ENCODE results near the gene HECTD4.

The HECTD4 gene

DNA sequence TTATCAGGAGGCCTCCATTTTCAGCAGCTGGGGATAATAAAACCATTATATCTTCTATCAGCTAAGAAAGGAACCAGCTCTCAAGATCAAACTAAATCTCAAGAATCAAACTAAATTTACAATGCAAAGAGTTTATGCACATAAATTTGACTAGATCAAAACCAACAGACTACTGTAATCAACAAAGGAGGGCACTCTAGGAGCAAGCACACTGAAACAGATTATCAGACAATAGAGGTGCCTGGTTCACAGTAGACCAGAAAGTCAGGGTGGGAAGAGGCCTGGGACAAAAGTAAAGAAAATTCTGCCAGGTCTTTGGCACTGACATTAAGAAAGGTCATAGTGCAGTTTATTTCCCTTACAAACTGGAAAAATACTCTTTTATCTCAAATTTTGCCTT is 61.0 kb downstream of the HECTD4 start:
- DNase-seq (ENCODE audit: low read depth): no peak

DNA sequence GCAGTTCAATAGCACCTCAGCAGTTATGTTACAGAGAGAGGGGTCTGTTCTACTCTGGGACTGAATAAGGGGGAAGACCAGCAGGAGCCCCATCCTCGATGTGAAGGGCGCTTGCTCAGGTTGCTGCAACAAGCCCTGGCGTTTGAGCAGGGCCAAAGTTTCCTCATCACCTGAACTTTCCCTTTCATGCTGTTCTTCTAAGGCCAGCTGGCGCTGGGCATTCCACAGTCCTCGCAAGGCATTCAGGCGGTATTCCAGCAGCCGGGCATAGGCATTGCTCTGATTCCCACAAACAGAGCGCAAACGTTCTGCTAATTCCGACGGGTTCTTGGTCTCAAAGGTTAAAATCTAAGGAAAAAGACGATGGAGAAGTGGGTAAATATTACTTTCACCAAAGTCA is 62.8 kb downstream of the HECTD4 start:
- DNase-seq (ENCODE audit: low read depth): no peak

DNA sequence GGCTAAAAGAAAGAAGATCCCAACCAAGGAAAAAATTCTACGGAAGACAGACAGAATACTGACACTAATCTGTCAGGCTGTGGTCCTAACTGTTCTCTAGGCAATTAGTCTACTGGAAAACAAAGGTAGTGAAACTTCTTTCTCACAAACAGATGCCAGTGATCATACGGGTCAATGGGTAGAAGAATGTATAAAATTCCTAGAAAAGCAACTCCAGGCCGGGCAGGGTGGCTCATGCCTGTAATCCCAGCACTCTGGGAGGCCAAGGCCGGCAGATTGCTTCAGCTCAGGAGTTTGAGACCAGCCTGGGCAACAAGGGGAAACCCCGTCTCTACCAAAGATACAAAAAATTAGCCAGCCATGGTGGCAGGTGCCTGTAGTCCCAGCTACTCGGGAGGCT is 64.8 kb downstream of the HECTD4 start:
- no peak for DNase-seq (ENCODE audit: low read depth)

DNA sequence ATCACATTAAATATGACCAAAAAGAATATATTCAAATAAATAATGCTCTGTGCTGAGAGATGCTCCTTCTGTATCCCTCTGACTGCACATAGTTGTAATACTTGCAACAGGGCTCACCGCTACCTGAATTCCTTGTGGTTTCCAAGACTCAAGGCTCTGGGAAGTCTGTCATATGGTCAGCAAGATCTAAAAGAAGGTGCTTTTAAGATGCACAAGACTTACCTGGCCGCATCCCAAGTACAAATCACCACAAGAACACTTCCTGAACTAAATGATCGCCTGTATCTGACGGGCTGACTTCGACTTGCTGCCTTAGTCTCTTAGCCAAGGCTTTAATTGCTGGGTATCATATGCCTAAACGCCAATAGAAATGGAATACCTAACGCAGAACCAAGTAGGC is 67.2 kb downstream of the HECTD4 start:
- no peak for DNase-seq (ENCODE audit: low read depth)

DNA sequence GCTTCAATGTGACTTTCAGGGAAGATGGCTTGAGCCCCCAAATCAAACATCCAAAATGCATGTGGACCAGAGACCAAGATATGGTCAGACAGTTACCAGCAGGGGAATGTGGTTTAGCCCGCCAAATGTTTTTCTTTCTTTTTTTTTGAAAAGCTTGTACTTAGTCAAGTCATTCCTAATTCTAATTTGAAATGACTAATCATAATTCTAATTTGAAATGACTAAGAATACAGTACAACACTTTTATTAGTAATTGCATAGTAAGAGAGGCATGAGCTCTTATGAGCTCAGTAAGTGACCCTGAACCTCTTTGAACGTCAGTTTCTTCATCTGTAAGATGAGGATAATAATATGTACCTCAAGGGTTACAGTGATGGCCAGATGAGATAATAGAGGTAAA is 72.4 kb downstream of the HECTD4 start:
- DNase-seq (ENCODE audit: low read depth): no peak

DNA sequence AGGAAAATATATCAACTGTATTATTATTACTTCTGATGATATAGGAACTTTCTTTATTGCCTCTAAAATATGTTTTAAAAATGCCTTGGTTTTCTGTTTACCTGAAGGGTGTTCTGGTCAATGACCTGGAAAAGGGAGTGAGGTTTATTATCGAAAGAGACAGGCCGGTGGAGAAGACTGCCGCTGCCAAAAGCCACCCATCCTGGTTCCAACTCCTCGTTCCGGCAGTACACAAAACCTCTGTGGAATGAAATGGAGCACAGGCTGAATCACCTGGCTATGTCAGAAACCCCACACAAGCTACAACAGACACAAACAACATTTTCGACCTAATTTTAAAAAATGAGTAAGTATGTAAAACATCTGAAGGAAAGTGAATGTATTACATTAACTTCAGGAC is 73.6 kb downstream of the HECTD4 start:
- DNase-seq (ENCODE audit: low read depth): no peak

DNA sequence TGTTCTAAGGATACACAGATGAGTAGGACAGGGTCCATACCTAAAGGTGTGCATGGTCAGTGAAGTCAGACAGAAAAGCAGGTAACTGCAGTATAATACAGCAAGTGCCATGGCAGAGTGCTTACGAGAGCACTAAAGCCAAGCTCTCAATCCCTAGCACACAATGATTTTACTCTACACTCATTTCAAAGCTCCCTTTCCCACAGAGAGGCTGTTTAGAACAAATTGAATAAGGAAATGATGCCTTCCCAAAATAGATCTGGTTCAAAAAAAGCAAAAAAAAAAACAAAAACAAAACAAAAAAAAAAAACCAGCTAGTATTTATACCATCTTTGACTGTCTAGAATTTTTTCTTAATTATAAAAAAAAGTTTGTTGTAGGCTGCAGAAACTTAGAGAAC is 74.1 kb downstream of the HECTD4 start:
- no peak for DNase-seq (ENCODE audit: low read depth)

DNA sequence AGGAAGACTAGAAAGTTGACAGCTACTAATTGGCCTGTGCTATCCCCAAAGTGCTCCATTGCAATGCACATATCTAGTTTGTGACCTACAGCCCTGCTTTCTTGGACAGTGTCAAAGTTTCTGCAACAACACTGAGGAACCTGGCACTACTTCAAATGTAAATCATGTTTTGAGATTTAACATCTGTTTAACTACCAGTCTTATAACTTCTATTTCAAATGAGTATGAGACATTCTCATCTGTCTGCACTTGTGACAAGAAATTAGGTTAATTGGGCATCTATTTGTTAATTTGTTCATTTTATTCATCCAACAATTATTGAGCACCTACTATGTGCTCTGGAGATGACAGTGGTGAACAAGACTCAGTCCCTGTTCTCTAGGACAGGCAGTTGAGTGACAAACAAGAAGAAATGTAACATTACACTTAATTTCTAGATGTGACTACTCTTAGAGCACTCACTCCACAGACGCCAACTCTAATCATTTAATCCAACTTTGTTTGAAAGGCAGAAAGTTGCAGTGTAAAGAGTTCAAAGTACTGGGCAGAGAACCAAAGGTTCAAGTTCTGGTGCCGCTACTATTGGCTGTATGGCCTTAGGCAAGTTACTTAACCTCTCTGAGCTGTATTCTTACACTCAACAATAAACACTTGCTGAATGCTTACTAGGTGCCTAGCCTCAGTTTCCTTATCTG is 74.8 kb downstream of the HECTD4 start:
- no peak for DNase-seq (ENCODE audit: low read depth)

DNA sequence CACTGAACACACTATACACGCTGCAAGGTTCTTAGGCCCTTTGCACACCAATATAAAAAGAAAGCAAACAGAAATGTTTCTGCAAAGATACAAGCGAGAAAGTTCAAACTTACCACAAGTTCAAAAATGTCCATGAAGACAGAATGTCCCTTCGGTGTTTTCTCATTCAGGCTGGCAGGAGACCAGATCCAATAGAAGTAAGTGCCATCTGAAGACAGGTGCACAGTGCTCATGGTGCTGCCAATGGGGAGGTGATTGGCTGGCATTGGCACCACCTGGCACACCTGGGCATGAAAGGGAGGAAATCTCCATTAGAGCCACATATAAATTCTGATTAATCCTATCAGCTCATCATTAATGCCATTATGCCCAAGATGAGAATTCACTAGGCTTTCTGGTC is 76.3 kb downstream of the HECTD4 start:
- no peak for DNase-seq (ENCODE audit: low read depth)

DNA sequence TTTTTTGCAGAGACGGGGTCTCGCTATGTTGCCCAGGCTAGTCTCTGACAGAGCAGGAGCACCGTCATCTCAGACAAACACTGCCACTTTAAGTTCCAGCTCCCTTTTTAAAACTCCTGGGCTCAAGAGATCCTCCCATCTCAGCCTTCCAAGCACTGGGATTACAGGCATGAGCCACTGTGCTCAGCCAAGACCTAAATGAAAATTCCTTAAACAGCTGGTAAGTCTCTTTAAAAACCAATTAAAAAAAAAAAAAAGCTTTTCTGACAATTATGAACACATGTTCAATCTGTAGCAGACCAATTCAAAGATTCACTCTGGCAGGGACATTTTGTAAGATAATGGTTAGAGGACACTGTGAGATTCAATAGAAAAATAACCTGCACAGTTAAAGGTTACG is 77.8 kb downstream of the HECTD4 start:
- DNase-seq (ENCODE audit: low read depth): peak; percentile 14

DNA sequence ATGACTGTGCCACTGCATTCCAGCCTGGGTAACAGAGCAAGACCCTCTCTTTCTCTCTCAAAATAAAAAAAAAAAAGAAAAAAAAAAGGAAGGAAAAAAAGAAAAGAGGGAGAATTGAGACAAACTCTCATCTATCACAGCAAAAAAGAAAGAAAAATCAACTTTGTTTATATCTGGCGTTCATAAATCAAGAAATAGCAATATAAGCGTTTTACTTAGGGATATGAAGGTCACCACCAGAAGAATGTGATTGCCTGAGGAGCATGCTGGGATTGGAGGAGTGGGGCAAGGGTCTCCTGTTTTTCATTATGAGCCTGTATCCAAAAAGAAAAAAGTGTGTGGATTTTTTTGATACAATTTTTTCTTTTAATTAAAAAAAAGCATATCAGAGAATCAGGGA is 78.4 kb downstream of the HECTD4 start:
- DNase-seq (ENCODE audit: low read depth): no peak

DNA sequence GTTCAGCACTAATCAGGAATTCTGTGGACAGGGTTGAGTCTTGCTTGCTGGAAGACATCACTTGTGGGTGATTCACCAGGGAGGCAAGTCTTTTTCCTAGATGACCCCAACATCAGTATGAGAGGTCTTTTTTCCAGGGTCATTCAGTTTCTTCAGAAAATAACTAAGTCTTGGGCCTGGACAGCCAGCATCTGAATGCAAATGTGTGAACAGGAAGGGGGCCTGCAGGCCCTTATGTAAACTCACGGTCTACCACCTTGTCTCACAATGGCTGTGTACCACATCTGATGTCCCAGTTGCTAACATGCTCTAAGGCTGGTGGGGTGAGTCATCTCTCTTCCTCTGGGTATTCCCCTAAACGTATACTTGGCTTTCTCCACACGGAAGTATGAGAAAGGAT is 79.2 kb downstream of the HECTD4 start:
- DNase-seq (ENCODE audit: low read depth): peak; percentile 15

DNA sequence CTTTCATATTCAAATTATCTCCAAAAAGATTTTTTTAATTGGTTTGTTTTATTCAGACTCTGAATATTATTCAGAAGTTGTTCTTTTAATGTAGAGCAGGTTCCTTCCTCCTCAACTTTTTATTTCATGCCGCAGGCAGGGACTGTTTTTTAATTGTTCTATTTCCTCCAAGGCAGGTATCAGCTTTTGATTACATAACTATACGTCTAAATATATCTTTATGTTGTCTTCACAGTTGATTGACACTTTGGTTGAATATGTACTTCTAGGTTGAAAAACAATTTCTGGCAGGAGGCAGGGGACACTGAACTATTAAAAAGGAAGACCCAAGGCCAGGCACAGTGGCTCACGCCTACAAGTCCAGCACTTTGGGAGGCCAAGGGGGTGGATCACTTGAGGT is 82.5 kb downstream of the HECTD4 start:
- no peak for DNase-seq (ENCODE audit: low read depth)

DNA sequence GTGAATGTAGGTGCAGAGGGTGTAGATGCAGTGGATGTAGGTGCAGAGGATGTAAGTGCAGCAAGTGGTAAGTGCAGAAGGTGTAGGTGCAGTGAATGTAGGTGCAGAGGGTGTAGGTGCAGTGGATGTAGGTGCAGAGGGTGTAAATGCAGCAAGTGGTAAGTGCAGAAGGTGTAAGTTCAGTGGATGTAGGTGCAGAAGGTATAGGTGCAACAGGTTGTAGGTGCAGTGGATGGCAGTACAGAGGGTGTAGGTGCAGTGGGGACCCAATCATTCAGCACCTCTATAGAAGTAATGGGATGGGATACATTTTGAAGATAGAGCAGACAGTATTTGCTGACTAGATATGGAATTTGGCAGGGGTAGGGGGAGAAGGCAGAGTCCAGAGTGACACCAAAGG is 85.0 kb downstream of the HECTD4 start:
- DNase-seq (ENCODE audit: low read depth): no peak

DNA sequence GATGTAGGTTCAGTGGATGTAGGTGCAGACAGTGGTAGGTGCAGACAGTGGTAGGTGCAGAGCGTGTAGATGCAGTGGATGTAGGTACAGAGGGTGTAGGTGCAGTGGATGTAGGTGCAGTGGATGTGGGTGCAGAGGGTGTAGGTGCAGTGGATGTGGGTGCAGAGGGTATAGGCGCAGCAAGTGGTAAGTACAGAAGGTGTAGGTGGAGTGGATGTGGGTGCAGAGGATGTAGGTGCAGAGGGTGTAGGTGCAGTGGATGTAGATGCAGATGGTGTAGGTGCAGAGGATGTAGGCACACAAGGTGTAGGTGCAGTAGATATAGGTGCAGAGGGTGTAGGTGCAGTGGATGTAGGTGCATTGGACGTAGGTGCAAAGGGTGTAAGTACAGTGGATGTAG is 86.0 kb downstream of the HECTD4 start:
- DNase-seq (ENCODE audit: low read depth): no peak

DNA sequence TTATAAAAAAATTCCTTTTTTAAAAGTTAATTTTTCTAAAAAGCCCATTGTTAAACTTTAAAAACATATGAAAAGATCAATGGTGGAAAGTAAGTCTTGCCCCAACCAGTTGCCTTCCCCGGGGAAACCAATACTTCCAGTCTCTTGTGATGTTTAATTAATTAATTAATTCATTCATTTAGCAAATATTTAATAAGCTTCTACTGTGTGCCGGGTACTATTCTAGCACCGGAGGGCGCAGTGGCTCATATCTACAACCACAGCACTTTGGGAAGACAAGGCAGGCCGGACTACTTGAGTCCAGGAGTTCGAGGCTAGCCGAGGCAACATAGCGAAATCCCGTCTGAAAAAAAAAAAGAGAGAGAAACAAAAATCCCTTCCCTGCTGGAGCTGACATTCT is 87.4 kb downstream of the HECTD4 start:
- DNase-seq (ENCODE audit: low read depth): no peak

DNA sequence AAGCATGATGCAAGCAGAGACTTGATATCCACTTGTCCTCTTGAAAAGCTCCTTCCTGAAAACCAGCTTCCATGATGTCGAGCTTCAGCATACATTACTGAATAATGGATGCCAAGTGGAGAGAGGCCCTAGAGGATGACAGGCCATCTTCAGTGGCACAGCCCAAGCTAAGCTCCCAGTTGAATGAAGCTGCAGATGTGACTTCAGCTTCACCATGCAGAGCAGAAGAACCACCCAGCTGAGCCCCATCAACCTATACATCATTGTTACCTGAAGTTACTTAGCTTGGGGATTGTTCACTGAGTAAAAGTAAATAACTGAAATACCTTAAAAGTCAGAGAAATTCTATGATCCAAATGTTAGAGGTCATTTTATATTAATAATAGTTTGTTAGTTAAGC is 93.6 kb downstream of the HECTD4 start:
- DNase-seq (ENCODE audit: low read depth): no peak

DNA sequence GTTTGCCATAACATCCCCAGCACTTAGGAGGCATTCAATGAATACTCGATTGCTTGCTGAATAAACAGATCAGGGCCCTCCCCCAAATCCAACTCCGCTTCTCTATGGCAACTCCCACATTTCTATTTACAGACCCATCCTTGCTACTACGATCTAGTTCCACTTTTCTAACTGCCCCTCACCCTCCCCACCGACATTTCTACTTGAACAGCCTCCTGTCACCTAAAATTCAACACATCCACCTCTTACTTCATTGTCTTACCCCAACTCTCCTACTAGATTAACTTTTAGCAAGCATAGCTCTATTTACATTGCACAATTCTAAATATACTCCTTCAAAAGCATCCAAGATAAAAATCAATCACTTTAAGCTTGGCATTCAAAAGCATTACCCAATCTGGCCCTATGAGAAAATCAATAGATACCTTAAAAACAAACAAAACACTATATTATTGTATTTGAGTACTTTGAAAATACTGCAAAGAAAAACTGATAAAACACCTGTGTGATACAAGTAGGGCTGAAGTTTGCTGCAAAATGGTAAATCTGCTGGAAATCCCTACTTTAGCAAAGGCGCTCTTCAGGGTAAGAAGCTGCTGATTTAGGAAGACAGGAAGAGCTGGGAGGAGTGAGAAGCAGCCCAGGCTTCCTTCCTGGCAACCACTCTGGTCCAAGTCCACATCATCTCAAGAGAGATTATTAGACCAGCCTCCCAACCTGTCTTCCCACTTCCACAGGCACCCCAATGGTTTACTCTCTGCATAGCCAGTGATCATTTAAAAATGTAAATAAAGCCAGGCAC is 96.4 kb downstream of the HECTD4 start:
- DNase-seq (ENCODE audit: low read depth): no peak

DNA sequence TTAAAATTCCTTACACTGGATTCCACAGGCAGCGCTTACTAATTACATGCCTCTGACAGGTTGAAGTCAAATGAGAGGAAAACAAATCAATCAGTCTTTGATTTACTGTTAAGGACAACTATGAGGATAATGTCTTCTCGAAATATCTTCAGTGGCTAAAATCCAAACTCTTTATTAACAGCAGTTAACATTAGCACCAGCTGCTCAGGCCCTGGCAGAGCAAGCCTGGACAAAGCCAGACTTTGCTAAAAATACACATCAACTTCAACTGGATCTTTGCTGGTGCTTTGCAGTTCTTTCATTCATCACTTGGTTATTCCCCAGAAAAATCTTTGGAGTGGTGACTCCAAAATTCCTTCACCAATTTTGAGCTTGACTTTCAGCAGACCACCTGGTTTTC is 98.7 kb downstream of the HECTD4 start:
- DNase-seq (ENCODE audit: low read depth): no peak

DNA sequence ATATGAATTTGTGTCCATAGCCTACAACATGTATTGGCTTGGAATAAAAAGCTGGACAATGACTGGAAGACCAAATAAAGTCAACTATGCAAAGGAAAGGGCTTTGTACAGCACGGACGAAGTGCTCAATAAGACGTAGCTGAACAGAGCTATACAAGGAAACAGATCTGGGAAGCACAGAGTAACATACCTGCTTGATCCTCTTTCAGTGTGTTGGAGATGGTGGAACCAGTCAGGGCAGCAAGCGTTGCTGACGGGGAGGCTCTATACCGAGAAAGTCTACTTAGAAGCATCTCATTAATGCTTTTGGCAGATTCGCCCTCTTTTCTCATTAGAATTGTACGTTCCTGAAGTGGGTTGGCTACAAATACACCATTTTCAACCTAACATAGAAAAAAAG is 99.3 kb downstream of the HECTD4 start:
- DNase-seq (ENCODE audit: low read depth): no peak

DNA sequence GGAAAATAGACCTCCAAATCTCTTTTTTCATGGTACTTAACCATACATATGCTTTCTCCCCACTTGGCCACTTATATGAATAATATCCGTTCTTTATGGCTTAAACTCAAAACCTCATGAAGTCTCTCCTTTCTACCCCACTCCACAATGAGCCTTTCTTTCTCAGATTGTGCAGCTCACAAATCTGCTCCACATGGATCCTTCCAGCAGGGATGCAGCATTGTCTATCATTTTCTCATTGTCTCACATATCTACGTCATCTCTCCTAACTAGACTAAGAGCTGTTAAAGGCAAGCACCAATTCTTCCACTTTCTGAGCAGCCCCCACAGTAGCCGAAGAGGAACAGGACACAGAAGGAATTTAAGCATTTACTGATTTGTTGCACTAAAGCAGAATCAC is 106.4 kb downstream of the HECTD4 start:
- no peak for DNase-seq (ENCODE audit: low read depth)

DNA sequence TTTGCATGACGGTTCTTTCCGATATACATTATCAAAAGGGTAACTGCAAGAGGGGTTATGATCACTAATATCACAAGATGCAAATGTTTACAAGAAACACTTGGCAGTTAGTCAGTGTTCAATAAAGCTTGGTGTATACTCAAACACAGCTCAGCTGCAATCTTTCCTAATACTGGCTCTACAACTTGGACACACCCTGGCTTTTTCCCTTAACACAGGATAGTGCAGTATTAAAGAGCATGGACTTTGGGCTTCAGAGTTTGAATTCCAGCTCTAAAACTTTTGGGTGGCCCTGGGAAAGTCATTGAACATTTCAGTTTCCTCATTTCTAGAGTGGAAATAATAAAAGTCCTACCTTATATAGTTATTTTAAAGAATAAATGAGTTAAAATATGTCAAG is 107.0 kb downstream of the HECTD4 start:
- DNase-seq (ENCODE audit: low read depth): no peak

DNA sequence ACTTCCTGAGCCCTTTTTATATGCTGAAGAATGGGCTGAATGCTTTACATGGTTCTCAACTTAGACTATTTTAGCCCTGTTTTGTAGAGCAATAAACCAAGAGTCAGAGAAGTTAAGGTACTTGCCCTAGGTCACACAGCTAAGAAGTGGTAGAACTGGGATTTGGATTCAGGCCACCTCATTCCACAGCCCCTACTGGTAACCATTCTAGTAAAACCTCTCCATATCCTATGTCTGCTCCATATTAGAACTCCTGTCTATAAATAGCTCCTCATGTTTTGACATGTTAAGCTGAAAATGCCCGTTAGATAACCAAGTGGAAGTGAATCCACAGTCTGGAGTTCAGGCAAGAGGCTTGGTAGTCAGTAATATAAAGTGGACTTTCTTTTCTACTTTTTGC is 111.6 kb downstream of the HECTD4 start:
- no peak for DNase-seq (ENCODE audit: low read depth)

DNA sequence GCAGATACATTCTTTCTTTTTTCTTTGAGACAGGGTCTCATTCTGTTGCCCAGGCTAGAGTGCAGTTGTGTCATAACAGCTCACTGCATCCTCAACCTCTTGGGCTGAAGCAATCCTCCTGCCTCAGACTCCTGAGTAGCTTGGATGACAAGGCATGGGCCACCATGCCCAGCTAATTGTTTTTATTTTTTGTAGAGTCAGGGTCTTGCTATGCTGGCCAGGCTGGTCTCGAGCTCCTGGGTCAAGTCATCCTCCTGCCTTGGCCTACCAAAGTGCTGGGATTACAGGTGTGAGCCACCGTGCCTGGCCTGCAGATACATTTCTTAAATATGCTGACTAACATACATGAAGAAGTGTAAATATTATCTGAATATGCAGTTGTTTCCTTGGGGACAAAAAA is 115.8 kb downstream of the HECTD4 start:
- DNase-seq (ENCODE audit: low read depth): no peak

Measured in GM04504 (cell line).